NCI-H1930 (cell line): Measurements from ENCODE around the gene KCTD16.

Experiments
- DNase-seq, 2 experiments: peaks; one replicate each; lab custom pipeline; 2025; lab: John Stamatoyannopoulos, UW

The KCTD16 gene

GRCh38 chr5:144403817-144404420 is 233.2 kb downstream of the KCTD16 start:
- no peak for DNase-seq

GRCh38 chr5:144404672-144405071 is 234.0 kb downstream of the KCTD16 start:
- DNase-seq = no peak

GRCh38 chr5:144405991-144406390 is 235.3 kb downstream of the KCTD16 start:
- no peak for DNase-seq

- no peak for DNase-seq
Observed at GRCh38 chr5:144406442-144406841, 235.8 kb downstream of the KCTD16 start.

GRCh38 chr5:144414202-144415029 is 243.7 kb downstream of the KCTD16 start:
- no peak for DNase-seq

- DNase-seq = no peak
Observed at GRCh38 chr5:144416196-144416595, 245.5 kb downstream of the KCTD16 start.

- DNase-seq = no peak
Observed at GRCh38 chr5:144418719-144419118, 248.0 kb downstream of the KCTD16 start.

GRCh38 chr5:144421411-144421810 is 250.7 kb downstream of the KCTD16 start:
- no peak for DNase-seq

- DNase-seq = no peak
Observed at GRCh38 chr5:144422018-144422727, 251.5 kb downstream of the KCTD16 start.

- no peak for DNase-seq
Observed at GRCh38 chr5:144427866-144428265, 257.2 kb downstream of the KCTD16 start.

GRCh38 chr5:144428326-144428725 is 257.7 kb downstream of the KCTD16 start:
- DNase-seq = no peak

- no peak for DNase-seq
Observed at GRCh38 chr5:144429405-144429804, 258.7 kb downstream of the KCTD16 start.

- no peak for DNase-seq
Observed at GRCh38 chr5:144429905-144430304, 259.2 kb downstream of the KCTD16 start.

GRCh38 chr5:144433140-144433822 is 262.6 kb downstream of the KCTD16 start:
- no peak for DNase-seq

- no peak for DNase-seq
Observed at GRCh38 chr5:144433893-144434292, 263.2 kb downstream of the KCTD16 start.

- DNase-seq = no peak
Observed at GRCh38 chr5:144436007-144436406, 265.3 kb downstream of the KCTD16 start.

GRCh38 chr5:144438237-144438636 is 267.6 kb downstream of the KCTD16 start:
- no peak for DNase-seq

GRCh38 chr5:144448457-144448856 is 277.8 kb downstream of the KCTD16 start:
- no peak for DNase-seq

- no peak for DNase-seq
Observed at GRCh38 chr5:144451187-144451973, 280.7 kb downstream of the KCTD16 start.

- no peak for DNase-seq
Observed at GRCh38 chr5:144453753-144454152, 283.1 kb downstream of the KCTD16 start.

GRCh38 chr5:144457160-144457559 is 286.5 kb downstream of the KCTD16 start:
- no peak for DNase-seq

GRCh38 chr5:144458216-144458615 is 287.5 kb downstream of the KCTD16 start:
- DNase-seq = no peak
